Adrenal gland (tissue), 12 donors: ENCODE measurements around the gene HOXC9. TPM values are rescaled to one million over a fixed set of nuclear protein-coding genes. Genes with fewer than 3 reads are reported as not detected.

Experiments used
- DNase-seq, 7 donors: peaks; one replicate each; pipeline ENCODE4 v3.0.0-alpha.2; 2019 to 2020
- H3K27ac ChIP-seq, 5 donors: fragments of 200-600 bp; sonication (generic) in 4 of 5; 1 replicate in 3 of 5; 2 replicates in 2 of 5; pipeline versions ENCODE4 v1.5.1 to v1.8.0; 2016 to 2020; ENCODE audit warnings: mild to moderate bottlenecking in 1 of 5
- H3K27me3 ChIP-seq: fragments of 200-600 bp; 2 replicates; pipeline ENCODE4 v1.8.0; 2021
- H3K36me3 ChIP-seq, 2 donors: fragments of 200-600 bp; replicated peaks in 1 of 2; 1 replicate in 1 of 2; 2 replicates in 1 of 2; pipeline versions ENCODE4 v1.5.1 to v1.8.0; 2018 to 2022
- H3K4me1 ChIP-seq, 2 donors: fragments of 200-600 bp; replicated peaks in 1 of 2; 1 replicate in 1 of 2; 2 replicates in 1 of 2; pipeline versions ENCODE4 v1.5.1 to v1.8.0; 2018 to 2021
- H3K4me3 ChIP-seq, 4 donors: fragments of 200-600 bp; sonication (generic) in 3 of 4; one replicate each; pipeline ENCODE4 v1.5.1; 2016 to 2018
- H3K9me3 ChIP-seq, 3 donors: fragments of 200-600 bp; sonication (generic) in 1 of 3; replicated peaks in 1 of 3; 1 replicate in 2 of 3; 2 replicates in 1 of 3; pipeline versions ENCODE4 v1.5.1 to v1.8.0; 2016 to 2021
- POLR2A ChIP-seq, 2 donors: fragments of 450-650 bp; IDR thresholded peaks; one replicate each; pipeline ENCODE4 v1.6.1; 2017; ENCODE audit warnings: antibody characterized with exemption in 2 of 2, mild to moderate bottlenecking in 2 of 2, moderate library complexity in 1 of 2
- WGBS, 4 donors: extraction: QIAGEN DNeasy Blood & Tissue Kit in 2 of 4; methylation state at CpG; one replicate each; pipeline versions ENCODE4 v1.1.5 to v1.1.7; 2013 to 2017; 5-methylcytosine and 5-hydroxymethylcytosine counted together
- intact Hi-C, 2 donors: fragments of 100-400 bp; cut with DNase I; formaldehyde crosslinking; loops; one replicate each; pipeline versions ENCODE4 v1.14.1 to v1.15.0; 2022 to 2023
- polyA plus RNA-seq, 3 donors: library from polyadenylated mRNA; stranded (reverse); fragments of 200-250 nt in 2 of 3; fragments of 350-450 nt in 1 of 3; fragmentation: Illumina TruSeq in 1 of 3; extraction: RNeasy Lipid Tissue Mini Kit (QIAGEN cat#74804) in 1 of 3; gene quantifications; one replicate each; pipeline ENCODE4 v1.2.3, GENCODE V29; 2013 to 2014
- total RNA-seq, 9 donors: library from RNA; depleted of rRNA in 4 of 9; stranded (reverse); fragments of >200 nt in 4 of 9; fragments of 120-200 nt in 1 of 9; fragmentation: NEBNext Ultra II Directional in 1 of 9; extraction: Animal tissue kit (Norgen Biotek cat#: 25700) in 1 of 9; gene quantifications; one replicate each; pipeline versions ENCODE4 v1.1.0 to v1.2.4, GENCODE V29; 2013 to 2023
- TF ChIP-seq, protein P1 (sequence below), 6 experiments: fragments of 450-650 bp in 4 of 6; fragments of 200-600 bp in 2 of 6; sonication (generic) in 1 of 6; IDR thresholded peaks; 1 replicate in 5 of 6; 2 replicates in 1 of 6; pipeline versions ENCODE4 v1.5.1 to v1.8.0; 2016 to 2021; ENCODE audit warnings: antibody characterized with exemption in 6 of 6, mild to moderate bottlenecking in 2 of 6, moderate library complexity in 1 of 6
- donor health status: healthy with polysubstance abuse.
- donor health status: Bipolar disorder and iron deficiency.
- donor health status: DM: yes; HTN: yes; CAD: no.
- donor health status: DM: no; HTN: no; CAD: no.
- donor health status: DM: no; HTN: no; CAD: no.
- donor health status: DM: yes; HTN: yes; CAD: no.

Gene HOXC9
- total and polyA plus RNA-seq, 12 donors, result 1.2 to 12.1 (median 3.0) TPM; not detected in 1

DNA sequence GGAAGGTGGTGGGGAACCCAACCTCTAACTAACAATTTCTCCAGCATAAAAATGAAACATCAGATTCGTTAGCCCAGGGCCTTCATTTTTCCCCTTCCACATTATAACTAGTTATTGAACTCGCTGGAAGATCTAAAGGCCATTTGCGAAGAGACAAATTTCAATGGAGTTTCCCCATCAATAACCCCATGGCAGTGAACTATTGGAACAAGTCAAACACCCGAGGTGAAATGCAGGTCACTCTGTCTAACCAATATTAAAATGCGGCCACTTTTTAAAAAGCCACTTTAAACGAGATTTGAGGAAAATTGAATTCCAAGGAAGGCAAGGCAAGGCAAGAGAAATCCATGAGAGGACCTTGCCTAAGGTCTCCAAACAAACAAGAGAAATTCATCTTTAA lies 49.1 kb downstream of the HOXC9 start:
- peaks cover 0 to 13% of the 10 kb centered on the region in 2 donors for H3K4me1 ChIP-seq
- no peaks in the 10 kb centered on the region for H3K36me3 ChIP-seq
- no peak for TF ChIP-seq POLR2A (IDR thresholded peaks at IDR 0.05)
- TF ChIP-seq, protein P1, sequence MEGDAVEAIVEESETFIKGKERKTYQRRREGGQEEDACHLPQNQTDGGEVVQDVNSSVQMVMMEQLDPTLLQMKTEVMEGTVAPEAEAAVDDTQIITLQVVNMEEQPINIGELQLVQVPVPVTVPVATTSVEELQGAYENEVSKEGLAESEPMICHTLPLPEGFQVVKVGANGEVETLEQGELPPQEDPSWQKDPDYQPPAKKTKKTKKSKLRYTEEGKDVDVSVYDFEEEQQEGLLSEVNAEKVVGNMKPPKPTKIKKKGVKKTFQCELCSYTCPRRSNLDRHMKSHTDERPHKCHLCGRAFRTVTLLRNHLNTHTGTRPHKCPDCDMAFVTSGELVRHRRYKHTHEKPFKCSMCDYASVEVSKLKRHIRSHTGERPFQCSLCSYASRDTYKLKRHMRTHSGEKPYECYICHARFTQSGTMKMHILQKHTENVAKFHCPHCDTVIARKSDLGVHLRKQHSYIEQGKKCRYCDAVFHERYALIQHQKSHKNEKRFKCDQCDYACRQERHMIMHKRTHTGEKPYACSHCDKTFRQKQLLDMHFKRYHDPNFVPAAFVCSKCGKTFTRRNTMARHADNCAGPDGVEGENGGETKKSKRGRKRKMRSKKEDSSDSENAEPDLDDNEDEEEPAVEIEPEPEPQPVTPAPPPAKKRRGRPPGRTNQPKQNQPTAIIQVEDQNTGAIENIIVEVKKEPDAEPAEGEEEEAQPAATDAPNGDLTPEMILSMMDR (IDR thresholded peaks at IDR 0.05), result no peak
- intact Hi-C loops, result no loop called here
- H3K27ac ChIP-seq, result peak overlapping the region in 1 of 5 donors; percentile 29
- no peak overlapping the region for H3K4me3 ChIP-seq
- H3K9me3 ChIP-seq, result no peaks in the 10 kb centered on the region
- peaks cover 3% of the 10 kb centered on the region for H3K27me3 ChIP-seq
- 76 to 85% (median 81%) methylated on average over 6 of the region's 6 CpGs for WGBS, 4 donors
- no peak for DNase-seq

DNA sequence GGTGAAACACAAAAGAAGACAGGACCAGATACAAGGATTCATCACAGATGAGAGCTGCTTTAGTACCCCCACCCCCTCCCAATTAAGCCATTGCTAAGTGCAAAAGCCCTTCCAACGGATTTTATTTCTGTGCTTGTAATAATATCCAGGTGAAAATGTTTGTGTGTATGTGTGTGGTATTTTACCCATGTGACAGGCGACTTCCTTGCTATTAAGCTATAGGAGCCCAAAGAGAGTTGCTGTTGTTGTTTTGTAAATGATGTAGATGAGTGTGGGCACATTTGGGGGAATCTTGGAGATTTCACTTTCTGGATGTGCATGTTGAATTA lies 50.5 kb downstream of the HOXC9 start:
- TF ChIP-seq, protein P1 (IDR thresholded peaks at IDR 0.05), result no peak
- TF ChIP-seq POLR2A (IDR thresholded peaks at IDR 0.05), result no peak
- H3K27me3 ChIP-seq, result peaks cover 3% of the 10 kb centered on the region
- no peak for DNase-seq
- H3K27ac ChIP-seq, result peak overlapping the region in 2 of 5 donors; percentile 15 to 41
- intact Hi-C loops, result no loop called here
- 55 to 66% (median 60%) methylated on average over 2 of the region's 2 CpGs for WGBS, 4 donors
- H3K4me1 ChIP-seq, result peaks cover 0 to 13% of the 10 kb centered on the region in 2 donors
- H3K36me3 ChIP-seq, result no peaks in the 10 kb centered on the region
- H3K9me3 ChIP-seq, result no peaks in the 10 kb centered on the region
- H3K4me3 ChIP-seq, result peak overlapping the region in 1 of 4 donors; percentile 29

DNA sequence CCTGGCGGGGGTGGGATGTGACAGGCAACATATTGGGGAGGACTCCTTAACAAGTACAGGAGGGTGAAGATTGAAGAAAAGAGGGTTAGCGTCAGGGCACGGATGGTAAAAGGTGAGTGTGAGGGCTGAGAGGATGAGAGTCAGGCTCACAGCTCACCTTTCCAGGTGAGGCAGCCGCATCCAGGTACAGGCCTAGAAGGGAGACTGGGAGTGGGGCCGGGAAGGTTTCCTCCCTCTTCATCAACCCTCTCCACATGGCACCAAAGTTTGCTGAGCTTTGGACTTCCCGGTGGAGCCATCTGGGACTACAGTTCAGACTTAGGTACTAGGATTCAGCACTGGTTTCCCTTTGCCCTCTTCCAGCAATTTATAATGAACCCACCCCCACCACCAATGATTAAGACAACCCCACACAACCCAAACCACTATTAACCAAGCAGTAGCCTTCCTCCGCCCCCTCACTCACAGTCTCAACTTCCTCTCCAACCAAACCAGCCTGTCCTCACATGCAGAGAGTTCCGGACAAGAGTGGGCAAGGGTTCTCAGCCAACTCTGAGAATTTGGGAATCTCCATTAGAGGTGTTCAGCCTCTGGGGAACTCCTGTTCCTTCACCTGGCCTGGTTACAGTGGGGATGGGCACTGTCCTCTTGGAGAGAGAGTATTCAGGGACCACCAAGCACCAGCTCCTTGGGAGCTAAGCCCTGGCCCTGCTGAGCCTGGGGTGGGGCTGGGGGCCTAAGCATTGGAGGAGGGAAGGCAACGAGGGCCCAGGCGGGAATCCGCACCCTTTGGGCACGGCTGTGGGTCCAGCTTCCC lies 51.3 kb downstream of the HOXC9 start:
- WGBS, 4 donors, result 65 to 74% (median 67%) methylated on average over 10 to 12 of the region's 12 CpGs
- Histone ChIP-seq H3K4me3 (no peak overlapping the region), H3K27me3 (peaks cover 3% of the 10 kb centered on the region), H3K9me3 (no peaks in the 10 kb centered on the region), H3K36me3 (no peaks in the 10 kb centered on the region), H3K27ac (peak overlapping the region in 3 of 5 donors; percentile 5 to 81 (median 78)), H3K4me1 (peaks cover 0 to 13% of the 10 kb centered on the region in 2 donors)
- no peak for DNase-seq
- intact Hi-C loops, result no loop called here
- TF ChIP-seq, protein P1 (IDR thresholded peaks at IDR 0.05), result no peak
- no peak for TF ChIP-seq POLR2A (IDR thresholded peaks at IDR 0.05)

DNA sequence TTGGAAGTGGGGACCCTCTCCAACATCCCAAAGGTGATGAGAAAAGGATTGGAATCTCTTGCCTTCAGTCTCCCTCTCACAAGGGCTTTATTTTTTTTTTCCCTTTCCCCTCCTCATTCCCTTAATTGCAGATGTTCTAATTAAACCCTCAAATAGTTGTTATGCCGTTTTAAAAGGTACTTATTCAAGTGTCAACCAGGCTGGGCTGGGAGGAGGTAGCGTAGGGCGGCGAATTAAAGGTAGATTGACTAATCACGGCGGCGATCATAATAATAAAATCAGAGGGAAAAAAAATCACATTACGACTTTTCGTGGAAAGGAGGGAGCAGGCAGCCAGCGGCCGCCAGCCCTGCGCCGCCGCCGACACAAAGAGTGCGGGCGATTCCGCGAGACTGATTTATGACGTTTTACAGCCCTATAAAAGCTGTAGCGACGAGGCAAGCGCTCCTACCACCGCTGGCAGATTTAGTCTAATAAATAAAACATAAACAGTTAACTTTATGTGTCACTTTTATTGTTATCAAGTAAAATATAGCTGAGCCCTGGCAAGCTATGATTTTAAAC lies 52.0 kb downstream of the HOXC9 start:
- Histone ChIP-seq H3K36me3 (no peaks in the 10 kb centered on the region), H3K4me1 (peaks cover 0 to 13% of the 10 kb centered on the region in 2 donors), H3K27me3 (peaks cover 3% of the 10 kb centered on the region), H3K9me3 (no peaks in the 10 kb centered on the region), H3K27ac (peak overlapping the region in 2 of 5 donors; percentile 78 to 81), H3K4me3 (peak overlapping the region in 1 of 4 donors; percentile 6)
- 54 to 72% (median 63%) methylated on average over 24 of the region's 24 CpGs for WGBS, 4 donors
- intact Hi-C loops, result no loop called here
- no peak for TF ChIP-seq POLR2A (IDR thresholded peaks at IDR 0.05)
- TF ChIP-seq, protein P1 (IDR thresholded peaks at IDR 0.05), result no peak
- DNase-seq, result peak in 1 of 7 donors; percentile 76
